H7 (cell line): ENCODE data around the gene TECR. TPM values are rescaled to one million over a fixed set of nuclear protein-coding genes. Genes with fewer than 3 reads are reported as not detected.
A peak's percentile ranks its signal among the peaks of the same experiment; 100 is the strongest.
"Not testable (repeated sequence)": the region's sequence is repeated elsewhere in the genome, so short reads cannot be mapped to it uniquely, and the experiment has no call there.

Experiments
- DNase-seq: peaks from one replicate; pipeline ENCODE4 v3.0.0; 2012
- H3K27me3 ChIP-seq: 2 replicates; pipeline ENCODE4 v1.6.0; 2011; ENCODE audit warnings: mild to moderate bottlenecking, low read length; ENCODE audit not compliant: control insufficient read depth, insufficient read depth
- H3K36me3 ChIP-seq: replicated peaks from 2 replicates; pipeline ENCODE4 v1.5.1; 2011; ENCODE audit warnings: low read length; ENCODE audit not compliant: control insufficient read depth, insufficient read depth
- H3K4me3 ChIP-seq: 2 replicates; pipeline ENCODE4 v1.5.1; 2011; ENCODE audit warnings: low read depth, mild to moderate bottlenecking, control low read depth, low read length, moderate library complexity; ENCODE audit not compliant: insufficient read depth
- total RNA-seq: library from RNA; depleted of rRNA; stranded (reverse); fragments of >200 nt; shearing (Covaris generic); gene quantifications from 2 replicates; pipeline ENCODE4 v1.2.3, GENCODE V29; 2014

Gene TECR
- total RNA-seq, 1 experiment from 2014 or later, result 99.4 TPM

- H3K27me3 ChIP-seq, result no peaks in the 10 kb centered on the region
- no peak overlapping the region for H3K4me3 ChIP-seq
- H3K36me3 ChIP-seq, result no peaks in the 10 kb centered on the region
- DNase-seq, result no peak
Observed at GRCh38 chr19:14502334-14503092, 26.9 kb upstream of the TECR start.

GRCh38 chr19:14503285-14503684 lies 26.1 kb upstream of the TECR start:
- no peaks in the 10 kb centered on the region for H3K27me3 ChIP-seq
- no peaks in the 10 kb centered on the region for H3K36me3 ChIP-seq
- H3K4me3 ChIP-seq, result no peak overlapping the region
- DNase-seq, result no peak

GRCh38 chr19:14504575-14504974 lies 24.8 kb upstream of the TECR start:
- not testable (repeated sequence) for H3K27me3 ChIP-seq, H3K4me3 ChIP-seq, DNase-seq, H3K36me3 ChIP-seq

- H3K4me3 ChIP-seq, result no peak overlapping the region
- H3K36me3 ChIP-seq, result no peaks in the 10 kb centered on the region
- H3K27me3 ChIP-seq, result no peaks in the 10 kb centered on the region
- peak; percentile 95 for DNase-seq
Observed at GRCh38 chr19:14505488-14506239, 23.7 kb upstream of the TECR start.

GRCh38 chr19:14507704-14508542 lies 21.5 kb upstream of the TECR start:
- H3K4me3 ChIP-seq, result no peak overlapping the region
- DNase-seq, result no peak
- no peaks in the 10 kb centered on the region for H3K36me3 ChIP-seq
- H3K27me3 ChIP-seq, result no peaks in the 10 kb centered on the region

GRCh38 chr19:14510311-14511228 lies 18.8 kb upstream of the TECR start:
- Histone ChIP-seq H3K27me3 (no peaks in the 10 kb centered on the region), H3K4me3 (no peak overlapping the region), H3K36me3 (peaks cover 11% of the 10 kb centered on the region)
- DNase-seq, result no peak

- H3K4me3 ChIP-seq, result no peak overlapping the region
- DNase-seq, result no peak
- no peaks in the 10 kb centered on the region for H3K27me3 ChIP-seq
Observed at GRCh38 chr19:14511229-14511593, 18.2 kb upstream of the TECR start.

GRCh38 chr19:14512406-14512961 lies 16.9 kb upstream of the TECR start:
- peaks cover 20% of the 10 kb centered on the region for H3K36me3 ChIP-seq
- no peak for DNase-seq
- no peaks in the 10 kb centered on the region for H3K27me3 ChIP-seq
- no peak overlapping the region for H3K4me3 ChIP-seq

More at GRCh38 chr19:14511229-14511593, 18.2 kb upstream of the TECR start:
- peaks cover 17% of the 10 kb centered on the region for H3K36me3 ChIP-seq

GRCh38 chr19:14514215-14514863 lies 15.1 kb upstream of the TECR start:
- no peak for DNase-seq
- peaks cover 20% of the 10 kb centered on the region for H3K36me3 ChIP-seq
- H3K27me3 ChIP-seq, result no peaks in the 10 kb centered on the region
- H3K4me3 ChIP-seq, result no peak overlapping the region

- no peak for DNase-seq
- Histone ChIP-seq H3K27me3 (no peaks in the 10 kb centered on the region), H3K4me3 (no peak overlapping the region)
Observed at GRCh38 chr19:14515501-14516047, 13.8 kb upstream of the TECR start.

GRCh38 chr19:14516048-14516534 lies 13.3 kb upstream of the TECR start:
- no peak overlapping the region; the same call in 1 of the 2 replicates for H3K4me3 ChIP-seq
- H3K36me3 ChIP-seq, result peaks cover 20% of the 10 kb centered on the region
- no peak for DNase-seq
- no peaks in the 10 kb centered on the region for H3K27me3 ChIP-seq

More at GRCh38 chr19:14515501-14516047, 13.8 kb upstream of the TECR start:
- H3K36me3 ChIP-seq, result peaks cover 20% of the 10 kb centered on the region

GRCh38 chr19:14516746-14517438 lies 12.5 kb upstream of the TECR start:
- Histone ChIP-seq H3K36me3 (peaks cover 20% of the 10 kb centered on the region), H3K4me3 (peak overlapping the region; percentile 98), H3K27me3 (no peaks in the 10 kb centered on the region)
- DNase-seq, result no peak
